GM13977 (cell line): Measurements from ENCODE around the gene NFKBIB.
"Not testable (repeated sequence)": the region's sequence is repeated elsewhere in the genome, so short reads cannot be mapped to it uniquely, and the experiment has no call there.

Source experiments
- DNase-seq: peaks from one replicate; pipeline ENCODE4 v3.0.0; 2012; ENCODE audit warnings: low spot score
- CTCF ChIP-seq: IDR thresholded peaks from 2 replicates; pipeline ENCODE4 v1.5.1; 2012; ENCODE audit warnings: mild to moderate bottlenecking, control low read depth; ENCODE audit not compliant: insufficient read depth; ENCODE audit errors: extremely low read depth, missing control alignments
- in situ Hi-C: fragments of 300-500 bp; cut with MboI; formaldehyde crosslinking; loops from one replicate; pipeline ENCODE4 v1.12.0; 2022; ENCODE audit warnings: low sequenced_read_pairs, low pct_unique_long_range_greater_than_20kb, mixed read lengths, inconsistent platforms; ENCODE audit not compliant: unreplicated experiment

The NFKBIB gene

GRCh38 chr19:38869836-38870607 is 29.7 kb upstream of the NFKBIB start:
- DNase-seq = peak; percentile 94
- TF ChIP-seq CTCF = peak; percentile 98
- in situ Hi-C loops = no loop called here

- TF ChIP-seq CTCF = no peak
- in situ Hi-C loops = no loop called here
- no peak for DNase-seq
Observed at GRCh38 chr19:38870612-38871011, 29.2 kb upstream of the NFKBIB start.

GRCh38 chr19:38873400-38873799 is 26.4 kb upstream of the NFKBIB start:
- in situ Hi-C loops, DNase-seq: not testable (repeated sequence)

GRCh38 chr19:38875656-38876395 is 23.9 kb upstream of the NFKBIB start:
- in situ Hi-C loops = no loop called here
- TF ChIP-seq CTCF = no peak
- no peak for DNase-seq

GRCh38 chr19:38877781-38878574 is 21.8 kb upstream of the NFKBIB start, which contains the start of gene RINL:
Gene RINL (minus strand): TSS chr19:38878275. CDS start chr19:38876742, 1,533 bp downstream.
- no peak for TF ChIP-seq CTCF

GRCh38 chr19:38878575-38879399 is 21.0 kb upstream of the NFKBIB start:
- in situ Hi-C loops = no loop called here
- no peak for TF ChIP-seq CTCF
- DNase-seq = no peak

More at GRCh38 chr19:38877781-38878574, 21.8 kb upstream of the NFKBIB start, which contains the start of gene RINL:
- in situ Hi-C loops = no loop called here
- peak; percentile 84 for DNase-seq
